Mesothelial cell of epicardium (in vitro differentiated cells): ENCODE data around the gene GRM3. TPM values are rescaled to one million over a fixed set of nuclear protein-coding genes. Genes with fewer than 3 reads are reported as not detected.

Experiments
- DNase-seq, 2 experiments: peaks; one replicate each; pipeline ENCODE4 v3.0.0; 2021; ENCODE audit warnings: low spot score in 2 of 2; ENCODE audit not compliant: unreplicated experiment in 2 of 2
- H3K27ac Mint-ChIP-seq: 2 replicates; pipeline ENCODE4 v1.8.0; 2021; ENCODE audit warnings: mixed read lengths
- H3K27me3 Mint-ChIP-seq: 2 replicates; pipeline ENCODE4 v1.8.0; 2021; ENCODE audit warnings: low read depth, mixed read lengths
- H3K36me3 Mint-ChIP-seq: 2 replicates; pipeline ENCODE4 v1.8.0; 2021; ENCODE audit warnings: mixed read lengths
- H3K4me1 Mint-ChIP-seq: 2 replicates; pipeline ENCODE4 v1.8.0; 2021; ENCODE audit warnings: mixed read lengths
- H3K4me3 Mint-ChIP-seq: 2 replicates; pipeline ENCODE4 v1.8.0; 2021; ENCODE audit warnings: mild to moderate bottlenecking, moderate library complexity, mixed read lengths
- H3K9me3 Mint-ChIP-seq: 2 replicates; pipeline ENCODE4 v1.8.0; 2021; ENCODE audit warnings: mixed read lengths
- CTCF ChIP-seq: fragments of 200-600 bp; sonication (generic); IDR thresholded peaks from one replicate; pipeline ENCODE4 v1.5.0; 2021; ENCODE audit warnings: antibody characterized with exemption; ENCODE audit not compliant: unreplicated experiment
- total RNA-seq: library from RNA; stranded (reverse); gene quantifications from 3 replicates; pipeline ENCODE4 v1.2.1, GENCODE V29; 2021

GRM3 gene
- total RNA-seq, 1 donor from 2014 or later = not detected

- Mint-ChIP-seq H3K27ac (no peak overlapping the region), H3K9me3 (no peaks in the 10 kb centered on the region), H3K4me3 (no peak overlapping the region), H3K27me3 (no peaks in the 10 kb centered on the region), H3K4me1 (no peaks in the 10 kb centered on the region), H3K36me3 (no peaks in the 10 kb centered on the region)
- DNase-seq = no peak
- no peak for TF ChIP-seq CTCF
These were observed 104.5 kb downstream of the GRM3 start for GRCh38 chr7:86748201-86748600.

GRCh38 chr7:86748843-86749719, 105.4 kb downstream of the GRM3 start:
- no peak overlapping the region for H3K4me3 Mint-ChIP-seq
- no peaks in the 10 kb centered on the region for H3K9me3 Mint-ChIP-seq
- no peak for TF ChIP-seq CTCF
- no peak for DNase-seq
- H3K27ac Mint-ChIP-seq = no peak overlapping the region
- no peaks in the 10 kb centered on the region for H3K36me3 Mint-ChIP-seq
- no peaks in the 10 kb centered on the region for H3K27me3 Mint-ChIP-seq
- H3K4me1 Mint-ChIP-seq = no peaks in the 10 kb centered on the region

- no peak for DNase-seq
- Mint-ChIP-seq H3K27ac (no peak overlapping the region), H3K9me3 (no peaks in the 10 kb centered on the region), H3K4me3 (no peak overlapping the region), H3K36me3 (no peaks in the 10 kb centered on the region), H3K4me1 (no peaks in the 10 kb centered on the region), H3K27me3 (no peaks in the 10 kb centered on the region)
- no peak for TF ChIP-seq CTCF
These were observed 106.3 kb downstream of the GRM3 start for GRCh38 chr7:86749741-86750665.

- no peak for DNase-seq
- H3K4me1 Mint-ChIP-seq = peaks cover 4% of the 10 kb centered on the region
- no peaks in the 10 kb centered on the region for H3K9me3 Mint-ChIP-seq
- H3K36me3 Mint-ChIP-seq = no peaks in the 10 kb centered on the region
- no peak overlapping the region for H3K27ac Mint-ChIP-seq
- TF ChIP-seq CTCF = no peak
- H3K4me3 Mint-ChIP-seq = no peak overlapping the region
- peaks cover 12% of the 10 kb centered on the region for H3K27me3 Mint-ChIP-seq
These were observed 116.5 kb downstream of the GRM3 start for GRCh38 chr7:86760236-86760635.

GRCh38 chr7:86762129-86762528, 118.4 kb downstream of the GRM3 start:
- Mint-ChIP-seq H3K4me3 (no peak overlapping the region), H3K27ac (no peak overlapping the region), H3K36me3 (no peaks in the 10 kb centered on the region), H3K27me3 (peaks cover 12% of the 10 kb centered on the region), H3K4me1 (peaks cover 4% of the 10 kb centered on the region), H3K9me3 (no peaks in the 10 kb centered on the region)
- TF ChIP-seq CTCF = no peak
- no peak for DNase-seq
